Breast epithelium (tissue), 3 donors: ENCODE results near the gene PKHD1.

Source experiments
- POLR2A ChIP-seq: fragments of 450-650 bp; IDR thresholded peaks from one replicate; pipeline ENCODE4 v1.6.1; 2016; ENCODE audit warnings: antibody characterized with exemption, mild to moderate bottlenecking, moderate library complexity
- POLR2AphosphoS5 ChIP-seq, 3 donors: sonication (generic); formaldehyde crosslinking; IDR thresholded peaks; one replicate each; pipeline ENCODE4 v1.6.1; 2017; ENCODE audit warnings: antibody characterized with exemption in 3 of 3
- TF ChIP-seq, protein P1 (sequence below), 3 donors: fragments of 450-650 bp; IDR thresholded peaks; one replicate each; pipeline ENCODE4 v1.5.1; 2016 to 2017; ENCODE audit warnings: antibody characterized with exemption in 3 of 3, mild to moderate bottlenecking in 3 of 3, moderate library complexity in 3 of 3

DNA sequence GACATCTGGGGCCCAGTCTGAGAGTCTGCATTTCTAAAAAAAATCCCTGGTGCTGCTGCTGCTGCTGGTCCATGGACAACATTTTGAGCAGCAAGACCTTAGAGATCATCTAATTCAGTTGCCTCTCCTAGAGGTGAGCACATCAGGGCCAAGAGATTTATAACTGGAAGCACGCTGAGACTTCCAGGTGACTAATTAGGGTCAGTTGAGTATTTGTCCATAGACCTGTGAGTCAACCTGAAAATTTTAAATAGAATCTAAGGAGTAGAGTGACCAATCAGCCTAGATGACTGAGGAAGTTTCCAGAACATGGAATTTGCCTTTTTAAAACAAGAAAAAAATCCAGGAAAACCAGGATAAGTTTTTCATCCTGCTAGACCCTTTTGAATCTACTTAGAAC, 221.4 kb downstream of the PKHD1 start:
- TF ChIP-seq, protein P1, sequence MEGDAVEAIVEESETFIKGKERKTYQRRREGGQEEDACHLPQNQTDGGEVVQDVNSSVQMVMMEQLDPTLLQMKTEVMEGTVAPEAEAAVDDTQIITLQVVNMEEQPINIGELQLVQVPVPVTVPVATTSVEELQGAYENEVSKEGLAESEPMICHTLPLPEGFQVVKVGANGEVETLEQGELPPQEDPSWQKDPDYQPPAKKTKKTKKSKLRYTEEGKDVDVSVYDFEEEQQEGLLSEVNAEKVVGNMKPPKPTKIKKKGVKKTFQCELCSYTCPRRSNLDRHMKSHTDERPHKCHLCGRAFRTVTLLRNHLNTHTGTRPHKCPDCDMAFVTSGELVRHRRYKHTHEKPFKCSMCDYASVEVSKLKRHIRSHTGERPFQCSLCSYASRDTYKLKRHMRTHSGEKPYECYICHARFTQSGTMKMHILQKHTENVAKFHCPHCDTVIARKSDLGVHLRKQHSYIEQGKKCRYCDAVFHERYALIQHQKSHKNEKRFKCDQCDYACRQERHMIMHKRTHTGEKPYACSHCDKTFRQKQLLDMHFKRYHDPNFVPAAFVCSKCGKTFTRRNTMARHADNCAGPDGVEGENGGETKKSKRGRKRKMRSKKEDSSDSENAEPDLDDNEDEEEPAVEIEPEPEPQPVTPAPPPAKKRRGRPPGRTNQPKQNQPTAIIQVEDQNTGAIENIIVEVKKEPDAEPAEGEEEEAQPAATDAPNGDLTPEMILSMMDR (IDR thresholded peaks at IDR 0.05), result no peak
- TF ChIP-seq POLR2A, result no peak
- no peak for TF ChIP-seq POLR2AphosphoS5 (IDR thresholded peaks at IDR 0.05)
